Kidney (tissue), 14 donors: Measurements from ENCODE around the gene CCDC81. TPM values are rescaled to one million over a fixed set of nuclear protein-coding genes. Genes with fewer than 3 reads are reported as not detected.

Source experiments
- DNase-seq, 5 donors: peaks; one replicate each; pipeline ENCODE4 v3.0.0-alpha.2; 2013 to 2020
- FAIRE-seq: peaks from 2 replicates; lab custom pipeline; 2012; peaks lifted over from hg19 to GRCh38; lab: Jason Lieb, UNC
- H3K27ac ChIP-seq, 2 donors: one replicate each; pipeline ENCODE4 v1.7.0; 2013; ENCODE audit warnings: low read depth in 2 of 2, low read length in 2 of 2, inconsistent platforms in 1 of 2
- H3K27me3 ChIP-seq: one replicate; pipeline ENCODE4 v1.7.1; 2013; ENCODE audit warnings: low read length, inconsistent platforms; ENCODE audit not compliant: control insufficient read depth, insufficient read depth
- H3K36me3 ChIP-seq, 3 donors: one replicate each; pipeline versions ENCODE4 v1.7.0 to v1.7.1; 2013; ENCODE audit warnings: low read length in 3 of 3, control low read depth in 1 of 3, inconsistent platforms in 1 of 3; ENCODE audit not compliant: insufficient read depth in 3 of 3, control insufficient read depth in 2 of 3
- H3K4me1 ChIP-seq, 3 donors: one replicate each; pipeline versions ENCODE4 v1.7.0 to v1.7.1; 2013; ENCODE audit warnings: low read length in 3 of 3, inconsistent platforms in 1 of 3, low read depth in 1 of 3; ENCODE audit not compliant: control insufficient read depth in 2 of 3, insufficient read depth in 2 of 3
- H3K4me3 ChIP-seq, 3 donors: one replicate each; pipeline versions ENCODE4 v1.7.0 to v1.8.1; 2013; ENCODE audit warnings: low read length in 3 of 3, control low read depth in 1 of 3, inconsistent platforms in 1 of 3
- H3K9ac ChIP-seq, 3 donors: one replicate each; pipeline versions ENCODE4 v1.7.0 to v1.7.1; 2013; ENCODE audit warnings: low read length in 3 of 3, control low read depth in 1 of 3, inconsistent platforms in 1 of 3
- H3K9me3 ChIP-seq, 3 donors: one replicate each; pipeline versions ENCODE4 v1.7.0 to v1.7.1; 2013; ENCODE audit warnings: low read length in 3 of 3, control low read depth in 1 of 3, inconsistent platforms in 1 of 3; ENCODE audit not compliant: control insufficient read depth in 2 of 3, insufficient read depth in 1 of 3
- intact Hi-C: fragments of 100-400 bp; cut with DNase I; formaldehyde crosslinking; loops from one replicate; pipeline ENCODE4 v1.11.1; 2022
- polyA plus RNA-seq: library from polyadenylated mRNA; stranded (reverse); fragments of 350-450 nt; fragmentation: Illumina TruSeq; extraction: RNeasy Lipid Tissue Mini Kit (QIAGEN cat#74804); gene quantifications from one replicate; pipeline ENCODE4 v1.2.3, GENCODE V29; 2014; ENCODE audit warnings: low read depth, low replicate concordance; ENCODE audit not compliant: insufficient read depth
- total RNA-seq: library from RNA; stranded (reverse); fragmentation: NEBNext Ultra II Directional; extraction: Animal tissue kit (Norgen Biotek cat#: 25700); gene quantifications from one replicate; pipeline ENCODE4 v1.2.1, GENCODE V29; 2021
- TF ChIP-seq, protein P1 (sequence below): IDR thresholded peaks from 3 replicates; pipeline ENCODE4 v1.5.1; 2012; ENCODE audit warnings: mild to moderate bottlenecking, moderate library complexity, borderline replicate concordance; ENCODE audit not compliant: insufficient read depth; ENCODE audit errors: extremely low read depth
- donor health status: control.
- donor health status: control.
- donor health status: control.
- donor health status: control.
- donor health status: control.
- donor health status: DM: yes; HTN: yes; CAD: no.
- donor health status: Normal renal cell carcinoma (clear cell type).

CCDC81 gene
- total and polyA plus RNA-seq, 2 donors from 2014 or later, result 0.54 to 1.1 TPM

- H3K27ac ChIP-seq, result no peak overlapping the region
- intact Hi-C loops, result no loop called here
- no peak overlapping the region for H3K9ac ChIP-seq
- H3K4me3 ChIP-seq, result no peak overlapping the region
- H3K27me3 ChIP-seq, result no peaks in the 10 kb centered on the region
- H3K9me3 ChIP-seq, result no peaks in the 10 kb centered on the region
- H3K36me3 ChIP-seq, result no peaks in the 10 kb centered on the region
- no peaks in the 10 kb centered on the region for H3K4me1 ChIP-seq
- TF ChIP-seq, protein P1, sequence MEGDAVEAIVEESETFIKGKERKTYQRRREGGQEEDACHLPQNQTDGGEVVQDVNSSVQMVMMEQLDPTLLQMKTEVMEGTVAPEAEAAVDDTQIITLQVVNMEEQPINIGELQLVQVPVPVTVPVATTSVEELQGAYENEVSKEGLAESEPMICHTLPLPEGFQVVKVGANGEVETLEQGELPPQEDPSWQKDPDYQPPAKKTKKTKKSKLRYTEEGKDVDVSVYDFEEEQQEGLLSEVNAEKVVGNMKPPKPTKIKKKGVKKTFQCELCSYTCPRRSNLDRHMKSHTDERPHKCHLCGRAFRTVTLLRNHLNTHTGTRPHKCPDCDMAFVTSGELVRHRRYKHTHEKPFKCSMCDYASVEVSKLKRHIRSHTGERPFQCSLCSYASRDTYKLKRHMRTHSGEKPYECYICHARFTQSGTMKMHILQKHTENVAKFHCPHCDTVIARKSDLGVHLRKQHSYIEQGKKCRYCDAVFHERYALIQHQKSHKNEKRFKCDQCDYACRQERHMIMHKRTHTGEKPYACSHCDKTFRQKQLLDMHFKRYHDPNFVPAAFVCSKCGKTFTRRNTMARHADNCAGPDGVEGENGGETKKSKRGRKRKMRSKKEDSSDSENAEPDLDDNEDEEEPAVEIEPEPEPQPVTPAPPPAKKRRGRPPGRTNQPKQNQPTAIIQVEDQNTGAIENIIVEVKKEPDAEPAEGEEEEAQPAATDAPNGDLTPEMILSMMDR, result no peak
- FAIRE-seq (no peak), DNase-seq (no peak)
Observed at GRCh38 chr11:86388198-86388597, 13.5 kb downstream of the CCDC81 start.

- H3K4me3 ChIP-seq, result no peak overlapping the region
- no peak overlapping the region for H3K27ac ChIP-seq
- intact Hi-C loops, result no loop called here
- no peaks in the 10 kb centered on the region for H3K27me3 ChIP-seq
- FAIRE-seq (no peak), DNase-seq (no peak)
- TF ChIP-seq, protein P1, result no peak
- H3K36me3 ChIP-seq, result no peaks in the 10 kb centered on the region
- no peak overlapping the region for H3K9ac ChIP-seq
- H3K9me3 ChIP-seq, result no peaks in the 10 kb centered on the region
- H3K4me1 ChIP-seq, result no peaks in the 10 kb centered on the region
Observed at GRCh38 chr11:86390487-86390886, 15.8 kb downstream of the CCDC81 start.

- no peak for FAIRE-seq
- Histone ChIP-seq H3K27me3 (no peaks in the 10 kb centered on the region), H3K4me3 (no peak overlapping the region), H3K9ac (no peak overlapping the region), H3K4me1 (no peaks in the 10 kb centered on the region), H3K36me3 (no peaks in the 10 kb centered on the region), H3K27ac (no peak overlapping the region), H3K9me3 (no peaks in the 10 kb centered on the region)
- intact Hi-C loops, result no loop called here
- TF ChIP-seq, protein P1, result no peak
- peak in 4 of 5 donors; percentile 24 to 76 (median 50) for DNase-seq
Observed at GRCh38 chr11:86395061-86395551, 20.4 kb downstream of the CCDC81 start.

DNA sequence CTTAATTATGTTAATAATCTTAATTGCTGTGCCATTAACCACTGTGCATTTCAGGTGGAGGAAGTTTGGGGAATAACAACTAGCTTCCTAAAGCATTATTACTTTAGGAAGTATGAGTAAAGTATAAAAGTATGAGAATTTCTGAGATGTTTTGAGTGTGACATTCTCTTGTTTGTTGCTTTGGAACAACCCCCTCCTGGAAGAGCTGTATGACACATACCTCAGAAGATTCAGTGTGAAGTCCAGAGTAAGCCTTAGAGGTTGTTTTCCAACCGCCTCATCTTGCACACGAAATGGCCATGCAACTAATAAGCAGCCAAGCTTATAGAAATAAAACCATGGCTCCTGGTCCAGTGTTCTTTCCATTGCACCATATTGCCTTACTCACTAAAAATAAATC, 21.7 kb downstream of the CCDC81 start:
- TF ChIP-seq, protein P1, result no peak
- FAIRE-seq, result no peak

More for the DNA sequence above, 21.7 kb downstream of the CCDC81 start:
- intact Hi-C loops, result no loop called here
- no peak for DNase-seq
- Histone ChIP-seq H3K36me3 (no peaks in the 10 kb centered on the region), H3K27ac (no peak overlapping the region), H3K4me1 (no peaks in the 10 kb centered on the region), H3K9me3 (no peaks in the 10 kb centered on the region), H3K4me3 (no peak overlapping the region), H3K9ac (no peak overlapping the region), H3K27me3 (no peaks in the 10 kb centered on the region)
